HUES6 (cell line): ENCODE measurements around the gene NADK2.

Source experiments
- H3K27ac ChIP-seq: 2 replicates; pipeline ENCODE4 v1.7.0; 2013; ENCODE audit warnings: low read depth, mild to moderate bottlenecking, low read length, inconsistent platforms
- H3K27me3 ChIP-seq: 2 replicates; pipeline ENCODE4 v1.6.1; 2013; ENCODE audit warnings: low read length; ENCODE audit not compliant: control insufficient read depth, insufficient read depth
- H3K36me3 ChIP-seq: 2 replicates; pipeline ENCODE4 v1.6.1; 2013; ENCODE audit warnings: low read length; ENCODE audit not compliant: control insufficient read depth, insufficient read depth
- H3K4me1 ChIP-seq: 2 replicates; pipeline ENCODE4 v1.6.1; 2013; ENCODE audit warnings: low read length; ENCODE audit not compliant: control insufficient read depth, insufficient read depth
- H3K4me3 ChIP-seq: 2 replicates; pipeline ENCODE4 v1.5.1; 2013; ENCODE audit warnings: low read depth, low read length
- H3K9ac ChIP-seq: one replicate; pipeline ENCODE4 v1.6.1; 2013; ENCODE audit warnings: mild to moderate bottlenecking, low read length
- H3K9me3 ChIP-seq: 2 replicates; pipeline ENCODE4 v1.6.1; 2013; ENCODE audit warnings: low read depth, low read length; ENCODE audit not compliant: control insufficient read depth, insufficient read depth

The NADK2 gene

DNA sequence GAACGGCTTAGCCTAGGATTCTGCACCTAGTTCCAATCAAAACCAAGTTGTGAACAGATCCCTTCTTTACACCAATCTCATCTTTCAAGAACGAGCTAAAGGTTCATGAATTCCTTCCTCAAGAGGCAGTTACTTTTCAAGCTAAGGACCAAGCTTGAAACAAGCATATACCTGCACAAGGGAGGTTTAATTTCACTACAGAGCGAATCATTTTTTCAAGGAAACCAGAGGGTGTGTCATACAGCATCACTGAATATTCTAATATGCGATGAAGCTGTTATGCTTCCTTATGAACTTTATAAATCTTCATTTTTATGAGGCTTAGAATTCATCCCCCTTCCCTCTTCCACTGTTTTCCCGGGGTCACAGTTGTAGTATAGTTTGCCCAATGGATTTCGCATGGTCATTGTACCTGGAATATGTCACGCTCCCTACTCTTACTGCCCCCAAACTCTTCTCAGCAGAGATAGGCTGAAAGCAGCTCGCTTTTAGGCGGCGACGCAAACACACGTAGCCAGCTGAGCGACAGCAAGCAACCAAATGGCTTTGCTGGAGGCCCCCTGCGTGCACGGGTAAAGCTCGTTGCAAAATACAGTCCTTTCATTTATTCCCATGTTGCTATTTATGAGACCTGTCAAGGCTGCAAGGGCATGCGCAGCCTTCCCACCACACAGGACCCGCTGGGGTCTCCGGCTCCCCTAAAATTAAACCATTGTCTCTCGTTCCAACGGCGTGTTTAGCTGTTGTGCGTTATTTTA lies 90.9 kb downstream of the NADK2 start:
- no peaks in the 10 kb centered on the region for H3K9me3 ChIP-seq
- peak overlapping the region; percentile 94 for H3K4me3 ChIP-seq
- H3K4me1 ChIP-seq: peaks cover 5% of the 10 kb centered on the region
- H3K27me3 ChIP-seq: no peaks in the 10 kb centered on the region
- H3K27ac ChIP-seq: no peak overlapping the region
- H3K36me3 ChIP-seq: peaks cover 20% of the 10 kb centered on the region
- peak overlapping the region; percentile 72 for H3K9ac ChIP-seq

DNA sequence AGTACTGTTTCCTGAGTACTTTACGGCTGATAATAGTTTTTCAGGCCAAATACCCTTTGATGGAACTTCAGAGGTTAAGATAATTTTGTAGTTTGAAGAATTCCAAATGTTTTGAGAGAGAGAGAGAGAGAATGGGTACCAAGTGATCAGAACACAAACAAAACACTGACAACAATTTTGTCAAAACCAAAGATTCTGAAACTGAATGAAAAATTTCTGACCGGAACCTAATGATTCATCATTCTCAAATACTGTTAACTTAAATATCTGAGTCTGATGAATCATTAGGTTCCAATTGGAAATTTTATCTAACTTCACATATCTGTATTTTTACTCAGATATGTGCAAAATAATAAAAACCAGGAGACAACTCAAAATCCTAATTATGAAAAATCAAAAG lies 94.0 kb downstream of the NADK2 start:
- Histone ChIP-seq H3K9ac (no peak overlapping the region), H3K27ac (no peak overlapping the region), H3K9me3 (no peaks in the 10 kb centered on the region), H3K4me3 (no peak overlapping the region), H3K27me3 (no peaks in the 10 kb centered on the region), H3K36me3 (no peaks in the 10 kb centered on the region), H3K4me1 (no peaks in the 10 kb centered on the region; the same call in 1 of the 2 replicates)

DNA sequence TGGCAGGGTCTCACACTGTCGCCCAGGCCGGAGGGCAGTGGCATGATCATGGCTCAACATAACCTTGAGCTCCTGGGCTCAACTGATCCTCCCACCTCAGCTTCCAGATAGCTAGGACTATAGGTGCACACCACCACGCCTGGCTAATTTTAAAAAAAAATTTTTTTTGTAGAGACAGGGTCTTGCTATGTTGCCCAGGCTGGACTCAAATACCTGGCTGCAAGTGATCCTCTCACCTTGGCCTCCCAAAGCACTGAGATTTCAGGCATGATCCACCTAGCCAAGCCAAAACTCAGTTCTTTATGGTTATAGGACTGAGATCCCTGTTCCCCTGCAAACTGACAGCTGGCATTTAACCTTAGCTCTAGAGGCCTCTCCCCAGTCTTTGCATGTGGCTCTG lies 95.3 kb downstream of the NADK2 start:
- no peaks in the 10 kb centered on the region for H3K27me3 ChIP-seq
- H3K36me3 ChIP-seq: peaks cover 2% of the 10 kb centered on the region; the same call in 1 of the 2 replicates
- no peak overlapping the region for H3K9ac ChIP-seq
- no peaks in the 10 kb centered on the region; the same call in 1 of the 2 replicates for H3K4me1 ChIP-seq
- H3K4me3 ChIP-seq: no peak overlapping the region
- H3K27ac ChIP-seq: no peak overlapping the region
- H3K9me3 ChIP-seq: no peaks in the 10 kb centered on the region

DNA sequence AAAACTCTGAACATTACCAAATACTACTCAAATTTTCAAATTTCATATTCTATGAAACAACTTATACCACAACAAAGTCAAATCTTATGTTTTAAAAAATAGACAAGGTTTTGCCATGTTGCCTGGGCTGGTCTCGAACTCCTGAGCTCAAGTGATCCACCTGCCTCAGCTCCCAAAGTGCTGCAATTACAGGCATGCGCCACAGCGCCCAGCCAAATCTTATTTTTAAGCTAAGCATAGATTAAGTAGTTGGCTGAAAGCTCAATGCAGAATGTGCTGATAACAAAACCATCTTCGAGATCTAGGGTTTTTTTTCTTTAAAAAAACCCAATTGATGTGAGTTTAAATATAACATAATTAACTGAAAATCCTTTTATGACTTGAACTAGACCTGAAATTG lies 96.4 kb downstream of the NADK2 start:
- Histone ChIP-seq H3K27ac (no peak overlapping the region), H3K4me3 (no peak overlapping the region), H3K9ac (no peak overlapping the region), H3K36me3 (peaks cover 2% of the 10 kb centered on the region; the same call in 1 of the 2 replicates), H3K9me3 (no peaks in the 10 kb centered on the region), H3K4me1 (no peaks in the 10 kb centered on the region; the same call in 1 of the 2 replicates), H3K27me3 (no peaks in the 10 kb centered on the region)
